ENCODE data around the gene GPSM1. TPM values are rescaled to one million over a fixed set of nuclear protein-coding genes. Genes with fewer than 3 reads are reported as not detected.
A peak's percentile ranks its signal among the peaks of the same experiment; 100 is the strongest.

GPSM1 gene, protein sequence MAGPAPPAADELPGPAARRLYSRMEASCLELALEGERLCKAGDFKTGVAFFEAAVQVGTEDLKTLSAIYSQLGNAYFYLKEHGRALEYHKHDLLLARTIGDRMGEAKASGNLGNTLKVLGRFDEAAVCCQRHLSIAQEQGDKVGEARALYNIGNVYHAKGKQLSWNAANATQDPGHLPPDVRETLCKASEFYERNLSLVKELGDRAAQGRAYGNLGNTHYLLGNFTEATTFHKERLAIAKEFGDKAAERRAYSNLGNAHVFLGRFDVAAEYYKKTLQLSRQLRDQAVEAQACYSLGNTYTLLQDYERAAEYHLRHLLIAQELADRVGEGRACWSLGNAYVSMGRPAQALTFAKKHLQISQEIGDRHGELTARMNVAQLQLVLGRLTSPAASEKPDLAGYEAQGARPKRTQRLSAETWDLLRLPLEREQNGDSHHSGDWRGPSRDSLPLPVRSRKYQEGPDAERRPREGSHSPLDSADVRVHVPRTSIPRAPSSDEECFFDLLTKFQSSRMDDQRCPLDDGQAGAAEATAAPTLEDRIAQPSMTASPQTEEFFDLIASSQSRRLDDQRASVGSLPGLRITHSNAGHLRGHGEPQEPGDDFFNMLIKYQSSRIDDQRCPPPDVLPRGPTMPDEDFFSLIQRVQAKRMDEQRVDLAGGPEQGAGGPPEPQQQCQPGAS
- total RNA-seq (25.5 and 27.3 TPM in 2 replicates), polyA plus RNA-seq (27.2 and 30.0 TPM in 2 replicates)

DNA sequence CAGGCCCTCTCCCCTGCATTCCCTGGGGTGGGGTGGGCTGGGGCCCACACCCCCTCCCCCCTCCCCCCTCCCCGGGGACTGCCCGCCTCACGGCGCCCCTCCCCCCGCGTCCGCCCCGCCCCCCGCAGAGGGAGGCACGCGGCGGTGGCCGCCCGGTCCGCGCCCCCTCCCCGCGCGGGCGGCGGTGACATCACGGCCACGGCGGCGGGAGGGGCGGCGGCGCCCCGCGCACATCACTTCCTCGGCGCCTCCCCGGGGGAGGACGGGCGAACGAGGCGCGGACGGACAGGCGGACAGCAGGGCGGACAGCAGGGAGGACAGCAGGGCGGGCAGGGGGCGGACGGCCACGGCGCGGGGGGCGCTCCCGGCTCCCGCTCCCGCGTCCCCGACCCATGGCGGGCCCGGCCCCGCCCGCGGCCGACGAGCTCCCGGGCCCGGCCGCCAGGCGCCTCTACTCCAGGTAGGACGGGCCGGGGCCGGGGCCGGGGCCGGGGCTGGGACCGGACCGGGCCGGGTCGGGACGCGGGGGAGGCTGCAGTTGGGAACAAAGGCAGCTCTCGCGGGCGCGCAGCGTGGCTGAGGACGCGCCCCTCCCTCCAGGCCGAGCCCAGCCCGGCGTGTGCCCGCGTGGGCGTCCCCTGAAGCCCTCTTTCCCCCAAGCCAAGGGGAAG, at the start of gene GPSM1:
TSS of gene GPSM1 (plus strand) at position 236 of the 671 bp plus-strand sequence. CDS start at position 393, 157 bp downstream.
- peaks cover 27% of the 10 kb centered on the region for H3K4me1 ChIP-seq (ENCODE audit: insufficient read depth)
- peaks cover 48% of the 10 kb centered on the region for H3K79me2 ChIP-seq
- H3K4me2 ChIP-seq = peak within 1 kb of the TSS; percentile 98
- no peaks in the 10 kb centered on the region for H3K9me2 ChIP-seq (replicated peaks; ENCODE audit: insufficient read depth)
- H3K27ac ChIP-seq = peak within 1 kb of the TSS; percentile 94
- 0% methylated on average over 1 of the region's 88 CpGs for WGBS (ENCODE audit: low lambda C conversion rate, missing lambda C conversion rate)
- no peaks in the 10 kb centered on the region for H3K9me3 ChIP-seq (ENCODE audit: low read depth)
- peaks cover 34% of the 10 kb centered on the region for H4K20me1 ChIP-seq (ENCODE audit: insufficient read depth, poor library complexity, severe bottlenecking)
- TF ChIP-seq EZH2phosphoT487 (IDR thresholded peaks at IDR 0.05; ENCODE audit: low read depth, severe bottlenecking, unreplicated experiment) (no peak), EZH2 (IDR thresholded peaks at IDR 0.05; ENCODE audit: borderline replicate concordance) (no peak), CTCF (IDR thresholded peaks at IDR 0.05; ENCODE audit: poor library complexity) (no peak)
- peak within 1 kb of the TSS; percentile 77 for H3K4me3 ChIP-seq
- no peaks in the 10 kb centered on the region for H3K36me3 ChIP-seq (replicated peaks; ENCODE audit: insufficient read depth, low read depth)
- DNase-seq (ENCODE audit: low spot score) = peak; percentile 80
- no peaks in the 10 kb centered on the region for H3K27me3 ChIP-seq
- H2AFZ ChIP-seq = peak within 1 kb of the TSS; percentile 26

DNA sequence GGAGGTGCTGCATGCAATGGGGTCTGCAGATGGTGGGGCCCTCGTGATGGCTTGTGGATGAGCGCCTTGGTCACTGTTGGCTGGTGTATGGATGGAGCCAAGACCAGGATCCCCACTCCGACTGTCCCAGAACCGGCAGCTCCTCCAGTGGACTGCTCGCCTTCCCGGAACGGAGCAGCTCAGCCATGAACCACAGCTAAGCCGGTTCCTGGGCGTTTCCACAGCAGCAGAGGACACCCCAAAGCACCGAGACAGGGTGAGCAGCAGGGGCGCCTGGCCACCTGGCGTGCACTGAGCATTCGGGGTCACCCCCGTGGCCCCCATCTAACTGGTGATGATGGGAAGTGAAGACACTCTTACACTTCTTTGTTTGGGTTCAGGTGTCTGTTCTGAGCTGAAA, 49.6 kb upstream of the GPSM1 start:
- Histone ChIP-seq H4K20me1 (ENCODE audit: insufficient read depth, poor library complexity, severe bottlenecking) (no peaks in the 10 kb centered on the region), H3K27ac (no peak overlapping the region), H3K4me2 (no peak overlapping the region), H3K9me3 (ENCODE audit: low read depth) (no peaks in the 10 kb centered on the region), H3K27me3 (peaks cover 14% of the 10 kb centered on the region), H3K9me2 (replicated peaks; ENCODE audit: insufficient read depth) (no peaks in the 10 kb centered on the region), H3K79me2 (no peaks in the 10 kb centered on the region), H2AFZ (no peak overlapping the region), H3K4me1 (ENCODE audit: insufficient read depth) (no peaks in the 10 kb centered on the region), H3K36me3 (replicated peaks; ENCODE audit: insufficient read depth, low read depth) (no peaks in the 10 kb centered on the region), H3K4me3 (no peak overlapping the region)
- no peak for TF ChIP-seq EZH2phosphoT487 (IDR thresholded peaks at IDR 0.05; ENCODE audit: low read depth, severe bottlenecking, unreplicated experiment)
- no peak for TF ChIP-seq CTCF (IDR thresholded peaks at IDR 0.05; ENCODE audit: poor library complexity)
- no peak for TF ChIP-seq EZH2 (IDR thresholded peaks at IDR 0.05; ENCODE audit: borderline replicate concordance)
- WGBS (ENCODE audit: low lambda C conversion rate, missing lambda C conversion rate) = 89% methylated on average over 14 of the region's 14 CpGs
- DNase-seq (ENCODE audit: low spot score) = no peak

DNA sequence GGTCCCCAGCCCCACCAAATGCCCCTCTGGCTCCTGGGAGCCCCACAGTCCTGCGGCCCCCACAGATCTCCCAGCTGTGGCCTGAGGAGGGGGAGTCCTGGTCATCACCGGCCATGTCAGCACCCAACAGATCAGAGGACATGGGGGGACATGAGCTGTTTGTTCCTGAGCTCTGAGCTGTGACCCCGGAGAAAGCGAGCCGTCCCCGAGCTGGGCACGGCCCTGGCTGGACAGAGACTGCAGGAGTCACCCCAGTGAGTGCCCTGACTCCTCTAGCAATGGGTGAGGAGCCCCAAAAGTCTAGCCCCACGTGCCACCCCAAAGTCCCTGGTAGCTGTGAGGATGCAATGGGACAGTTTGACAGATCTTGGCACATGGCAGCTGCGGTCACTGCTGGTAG, 49.1 kb upstream of the GPSM1 start:
- no peaks in the 10 kb centered on the region for H4K20me1 ChIP-seq (ENCODE audit: insufficient read depth, poor library complexity, severe bottlenecking)
- 86% methylated on average over 9 of the region's 9 CpGs for WGBS (ENCODE audit: low lambda C conversion rate, missing lambda C conversion rate)

More for the DNA sequence above, 49.1 kb upstream of the GPSM1 start:
- peaks cover 14% of the 10 kb centered on the region for H3K27me3 ChIP-seq
- no peaks in the 10 kb centered on the region for H3K9me2 ChIP-seq (replicated peaks; ENCODE audit: insufficient read depth)
- no peaks in the 10 kb centered on the region for H3K4me1 ChIP-seq (ENCODE audit: insufficient read depth)
- H3K9me3 ChIP-seq (ENCODE audit: low read depth) = no peaks in the 10 kb centered on the region
- H3K4me3 ChIP-seq = no peak overlapping the region
- no peak overlapping the region for H2AFZ ChIP-seq
- H3K79me2 ChIP-seq = no peaks in the 10 kb centered on the region
- H3K36me3 ChIP-seq (replicated peaks; ENCODE audit: insufficient read depth, low read depth) = no peaks in the 10 kb centered on the region
- H3K4me2 ChIP-seq = no peak overlapping the region
- DNase-seq (ENCODE audit: low spot score) = no peak
- H3K27ac ChIP-seq = no peak overlapping the region
- no peak for TF ChIP-seq EZH2phosphoT487 (IDR thresholded peaks at IDR 0.05; ENCODE audit: low read depth, severe bottlenecking, unreplicated experiment)
- no peak for TF ChIP-seq CTCF (IDR thresholded peaks at IDR 0.05; ENCODE audit: poor library complexity)
- TF ChIP-seq EZH2 (IDR thresholded peaks at IDR 0.05; ENCODE audit: borderline replicate concordance) = no peak
